ENCODE results near the gene NSMCE1. TPM values are rescaled to one million over a fixed set of nuclear protein-coding genes. Genes with fewer than 3 reads are reported as not detected.

Gene NSMCE1
- total RNA-seq, 1 donor from 2014 or later = 25.8 TPM

DNA sequence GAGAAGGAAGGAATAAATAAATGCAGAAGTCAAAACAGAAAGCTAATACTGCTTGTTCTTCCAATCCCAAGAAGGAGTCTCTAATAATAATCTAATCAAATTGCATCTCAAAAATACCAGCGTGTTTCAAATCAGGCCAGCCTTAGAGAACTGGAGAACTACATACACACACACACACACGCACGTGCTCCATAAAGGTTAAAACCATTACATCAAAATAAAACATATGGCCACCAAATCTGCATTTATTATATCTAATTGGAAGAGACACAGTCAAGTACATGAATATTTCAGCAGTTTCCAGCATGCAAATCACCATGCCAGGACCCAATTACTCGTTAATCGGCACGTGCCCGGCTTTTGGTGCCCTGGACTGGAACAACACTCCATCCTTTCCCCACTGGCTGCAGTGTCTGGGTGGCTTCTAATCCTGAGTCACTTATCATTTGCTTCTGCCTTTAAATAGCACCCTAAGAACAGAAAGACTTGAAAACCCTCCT is 85.6 kb downstream of the NSMCE1 start:
- H3K27me3 Mint-ChIP-seq (ENCODE audit: low read depth) = peaks cover 12% of the 10 kb centered on the region
- no peak overlapping the region for H3K4me3 Mint-ChIP-seq

GRCh38 chr16:27181019-27181790 is 87.4 kb downstream of the NSMCE1 start:
- Mint-ChIP-seq H3K36me3 (no peaks in the 10 kb centered on the region), H3K9me3 (peaks cover 5% of the 10 kb centered on the region), H3K27ac (no peak overlapping the region), H3K4me1 (peaks cover 3% of the 10 kb centered on the region), H3K4me3 (no peak overlapping the region), H3K27me3 (ENCODE audit: low read depth) (peaks cover 12% of the 10 kb centered on the region)
- no peak for DNase-seq (ENCODE audit: low spot score in 2 of 2, unreplicated experiment in 2 of 2)
- TF ChIP-seq, protein P1, sequence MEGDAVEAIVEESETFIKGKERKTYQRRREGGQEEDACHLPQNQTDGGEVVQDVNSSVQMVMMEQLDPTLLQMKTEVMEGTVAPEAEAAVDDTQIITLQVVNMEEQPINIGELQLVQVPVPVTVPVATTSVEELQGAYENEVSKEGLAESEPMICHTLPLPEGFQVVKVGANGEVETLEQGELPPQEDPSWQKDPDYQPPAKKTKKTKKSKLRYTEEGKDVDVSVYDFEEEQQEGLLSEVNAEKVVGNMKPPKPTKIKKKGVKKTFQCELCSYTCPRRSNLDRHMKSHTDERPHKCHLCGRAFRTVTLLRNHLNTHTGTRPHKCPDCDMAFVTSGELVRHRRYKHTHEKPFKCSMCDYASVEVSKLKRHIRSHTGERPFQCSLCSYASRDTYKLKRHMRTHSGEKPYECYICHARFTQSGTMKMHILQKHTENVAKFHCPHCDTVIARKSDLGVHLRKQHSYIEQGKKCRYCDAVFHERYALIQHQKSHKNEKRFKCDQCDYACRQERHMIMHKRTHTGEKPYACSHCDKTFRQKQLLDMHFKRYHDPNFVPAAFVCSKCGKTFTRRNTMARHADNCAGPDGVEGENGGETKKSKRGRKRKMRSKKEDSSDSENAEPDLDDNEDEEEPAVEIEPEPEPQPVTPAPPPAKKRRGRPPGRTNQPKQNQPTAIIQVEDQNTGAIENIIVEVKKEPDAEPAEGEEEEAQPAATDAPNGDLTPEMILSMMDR (IDR thresholded peaks at IDR 0.05; ENCODE audit: unreplicated experiment) = no peak

More for the DNA sequence above, 85.6 kb downstream of the NSMCE1 start:
- Mint-ChIP-seq H3K36me3 (no peaks in the 10 kb centered on the region), H3K9me3 (peaks cover 5% of the 10 kb centered on the region), H3K27ac (no peak overlapping the region), H3K4me1 (peaks cover 3% of the 10 kb centered on the region)
- no peak for DNase-seq (ENCODE audit: low spot score in 2 of 2, unreplicated experiment in 2 of 2)
- TF ChIP-seq, protein P1 (IDR thresholded peaks at IDR 0.05; ENCODE audit: unreplicated experiment) = no peak

DNA sequence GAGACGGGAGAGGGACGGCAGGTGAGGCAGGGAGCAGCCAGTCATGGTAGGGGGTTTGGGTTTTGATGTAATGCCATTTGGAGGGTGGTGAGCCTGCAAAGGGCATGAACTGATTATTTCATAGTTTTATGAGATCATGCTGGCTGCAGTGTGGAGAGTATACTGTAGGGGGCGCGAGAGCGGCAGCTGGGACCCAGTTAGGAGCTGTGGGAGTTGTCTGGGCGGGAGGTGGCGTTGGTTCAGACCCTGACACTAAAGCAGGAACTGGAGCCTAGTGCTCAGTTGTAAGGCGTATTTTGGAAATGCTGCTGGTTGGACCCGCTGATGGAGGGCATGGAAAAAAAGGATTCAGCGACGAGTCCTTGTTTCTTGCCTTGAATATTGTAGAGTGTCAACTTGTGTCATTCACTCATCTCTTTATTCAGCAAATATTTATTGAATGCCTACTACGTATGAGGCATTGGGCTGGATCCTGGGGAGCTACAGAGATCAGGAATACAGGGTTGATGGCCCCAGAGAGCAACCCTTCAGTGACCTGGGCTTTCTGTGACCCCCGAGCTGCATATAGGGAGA is 89.0 kb downstream of the NSMCE1 start:
- peak; percentile 26 to 75 for DNase-seq (ENCODE audit: low spot score in 2 of 2, unreplicated experiment in 2 of 2)
- Mint-ChIP-seq H3K9me3 (peaks cover 5% of the 10 kb centered on the region), H3K27ac (no peak overlapping the region), H3K4me1 (peaks cover 6% of the 10 kb centered on the region), H3K4me3 (no peak overlapping the region), H3K27me3 (ENCODE audit: low read depth) (peaks cover 12% of the 10 kb centered on the region), H3K36me3 (no peaks in the 10 kb centered on the region)
- TF ChIP-seq, protein P1 (IDR thresholded peaks at IDR 0.05; ENCODE audit: unreplicated experiment) = peak; percentile 68

GRCh38 chr16:27177031-27177774 is 91.4 kb downstream of the NSMCE1 start:
- Mint-ChIP-seq H3K9me3 (peaks cover 4% of the 10 kb centered on the region), H3K27ac (no peak overlapping the region), H3K36me3 (no peaks in the 10 kb centered on the region), H3K27me3 (ENCODE audit: low read depth) (peaks cover 12% of the 10 kb centered on the region), H3K4me3 (no peak overlapping the region), H3K4me1 (peaks cover 13% of the 10 kb centered on the region)
- DNase-seq (ENCODE audit: low spot score in 2 of 2, unreplicated experiment in 2 of 2) = no peak
- TF ChIP-seq, protein P1 (IDR thresholded peaks at IDR 0.05; ENCODE audit: unreplicated experiment) = no peak

DNA sequence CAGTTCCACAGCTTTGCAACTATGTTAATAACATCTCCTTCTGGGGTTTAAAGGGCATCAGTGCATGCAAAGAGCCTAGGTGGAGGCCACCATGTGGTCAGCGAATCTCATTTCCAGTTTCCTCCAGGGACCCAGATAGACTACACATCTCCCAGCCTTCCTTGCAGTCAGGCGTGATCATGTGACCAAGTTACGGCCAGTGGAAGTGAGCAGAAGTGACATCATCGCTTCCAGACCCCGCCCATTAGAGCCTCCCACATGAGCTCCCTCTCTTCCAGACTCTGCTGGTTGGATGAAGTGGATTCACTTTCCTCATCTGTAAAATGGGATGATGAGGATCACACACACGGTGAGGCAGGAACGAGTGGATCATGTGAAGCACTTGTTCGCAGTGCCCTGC is 92.7 kb downstream of the NSMCE1 start:
- Mint-ChIP-seq H3K36me3 (no peaks in the 10 kb centered on the region), H3K4me1 (peaks cover 13% of the 10 kb centered on the region), H3K4me3 (no peak overlapping the region), H3K27me3 (ENCODE audit: low read depth) (peaks cover 6% of the 10 kb centered on the region), H3K27ac (no peak overlapping the region), H3K9me3 (peaks cover 11% of the 10 kb centered on the region)
- no peak for DNase-seq (ENCODE audit: low spot score in 2 of 2, unreplicated experiment in 2 of 2)
- TF ChIP-seq, protein P1 (IDR thresholded peaks at IDR 0.05; ENCODE audit: unreplicated experiment) = no peak

Other genes starting within 250 kb of the NSMCE1 start
- gene C16orf82, start 201.8 kb downstream of the NSMCE1 start, total RNA-seq = not detected in 3 replicates
- gene KDM8, start 65.2 kb downstream of the NSMCE1 start, total RNA-seq = 8.5 to 11.8 TPM (median 9.2 TPM) in 3 replicates
- 6.4 to 8.2 TPM (median 6.8 TPM) in 3 replicates for gene IL4R, start 45.2 kb upstream of the NSMCE1 start, total RNA-seq
- 0.09 to 0.22 TPM (median 0.13 TPM) in 3 replicates for gene IL21R, start 133.4 kb upstream of the NSMCE1 start, total RNA-seq

Measured in mesothelial cell of epicardium (in vitro differentiated cells).